Upper lobe of left lung (tissue), 6 donors: Measurements from ENCODE around the gene ITPK1. TPM values are rescaled to one million over a fixed set of nuclear protein-coding genes. Genes with fewer than 3 reads are reported as not detected.

Experiments
- ATAC-seq, 2 donors: fragments of 200-7000 bp; cut with Tn5 transposase; one replicate each; pipeline ENCODE4 v1.9.1; 2022; ENCODE audit warnings: mild to moderate bottlenecking in 2 of 2, moderate library complexity in 2 of 2; ENCODE audit not compliant: low FRiP score in 2 of 2
- DNase-seq, 2 donors: peaks; one replicate each; pipeline ENCODE4 v3.0.0-alpha.2; 2019 to 2020
- H3K27ac ChIP-seq, 4 donors: fragments of 200-600 bp; sonication (generic); one replicate each; pipeline ENCODE4 v1.5.1; 2016 to 2019
- H3K27me3 ChIP-seq, 4 donors: fragments of 200-600 bp; sonication (generic); one replicate each; pipeline ENCODE4 v1.5.1; 2017 to 2019
- H3K36me3 ChIP-seq, 4 donors: fragments of 200-600 bp; sonication (generic); one replicate each; pipeline ENCODE4 v1.5.1; 2016 to 2019
- H3K4me1 ChIP-seq, 4 donors: fragments of 200-600 bp; sonication (generic); one replicate each; pipeline ENCODE4 v1.5.1; 2018 to 2019
- H3K4me3 ChIP-seq, 4 donors: fragments of 200-600 bp; sonication (generic); one replicate each; pipeline ENCODE4 v1.5.1; 2017 to 2019; ENCODE audit warnings: mild to moderate bottlenecking in 2 of 4, moderate library complexity in 1 of 4
- H3K9me3 ChIP-seq, 4 donors: fragments of 200-600 bp; sonication (generic); one replicate each; pipeline ENCODE4 v1.5.1; 2018 to 2019
- CTCF ChIP-seq, 6 experiments: fragments of 450-650 bp in 4 of 6; fragments of 200-600 bp in 2 of 6; sonication (generic) in 2 of 6; IDR thresholded peaks; one replicate each; pipeline ENCODE4 v1.5.1; 2016 to 2019; ENCODE audit warnings: antibody characterized with exemption in 6 of 6
- EP300 ChIP-seq, 4 donors: sonication (generic); formaldehyde crosslinking; IDR thresholded peaks; one replicate each; pipeline ENCODE4 v1.5.1; 2017; ENCODE audit warnings: antibody characterized with exemption in 4 of 4, control low read depth in 2 of 4
- POLR2A ChIP-seq, 4 donors: fragments of 450-650 bp; IDR thresholded peaks; one replicate each; pipeline ENCODE4 v1.5.1; 2016 to 2017; ENCODE audit warnings: antibody characterized with exemption in 4 of 4, mild to moderate bottlenecking in 2 of 4
- POLR2AphosphoS5 ChIP-seq, 2 donors: sonication (generic); formaldehyde crosslinking; IDR thresholded peaks; one replicate each; pipeline ENCODE4 v1.5.1; 2017; ENCODE audit warnings: antibody characterized with exemption in 2 of 2
- WGBS, 2 donors: methylation state at CpG; one replicate each; pipeline ENCODE4 v1.1.5; 2017 to 2018; 5-methylcytosine and 5-hydroxymethylcytosine counted together
- total RNA-seq, 6 donors: library from RNA; depleted of rRNA in 4 of 6; stranded (reverse); fragments of >200 nt in 4 of 6; gene quantifications; one replicate each; pipeline versions ENCODE4 v1.1.0 to v1.2.1, GENCODE V29; 2016 to 2021
- donor health status: DM: no; HTN: no; CAD: no; lungs with moderate emphysema.
- donor health status: DM: no; HTN: yes; CAD: no; lungs with severe emphysema.

ITPK1 gene
- total RNA-seq, 6 donors from 2014 or later = 41.9 to 128 (median 86.1) TPM

GRCh38 chr14:92971601-92972180 is 144.0 kb downstream of the ITPK1 start:
- no peak for DNase-seq
- no peak overlapping the region for H3K27ac ChIP-seq
- no peaks in the 10 kb centered on the region for H3K36me3 ChIP-seq
- no peaks in the 10 kb centered on the region for H3K27me3 ChIP-seq
- TF ChIP-seq EP300 (IDR thresholded peaks at IDR 0.05) (no peak), POLR2A (IDR thresholded peaks at IDR 0.05) (no peak), CTCF (IDR thresholded peaks at IDR 0.05) (no peak), POLR2AphosphoS5 (IDR thresholded peaks at IDR 0.05) (no peak)
- no peak overlapping the region for H3K4me3 ChIP-seq
- WGBS, 2 donors = 96 to 100% methylated on average over 7 to 16 of the region's 16 CpGs
- peaks cover 0 to 10% (median 10%) of the 10 kb centered on the region in 4 donors for H3K9me3 ChIP-seq
- peaks cover 0 to 10% (median 0%) of the 10 kb centered on the region in 4 donors for H3K4me1 ChIP-seq
- no peak for ATAC-seq

GRCh38 chr14:92970271-92970670 is 145.5 kb downstream of the ITPK1 start:
- Histone ChIP-seq H3K36me3 (no peaks in the 10 kb centered on the region), H3K27me3 (no peaks in the 10 kb centered on the region), H3K9me3 (no peaks in the 10 kb centered on the region), H3K4me1 (peaks cover 0 to 10% (median under 1%) of the 10 kb centered on the region in 4 donors), H3K4me3 (no peak overlapping the region), H3K27ac (no peak overlapping the region)
- ATAC-seq (no peak), DNase-seq (peak in 1 of 2 donors; percentile 30)
- 89 to 96% methylated on average over 9 to 12 of the region's 12 CpGs for WGBS, 2 donors
- TF ChIP-seq POLR2A (IDR thresholded peaks at IDR 0.05) (no peak), POLR2AphosphoS5 (IDR thresholded peaks at IDR 0.05) (no peak), EP300 (IDR thresholded peaks at IDR 0.05) (no peak), CTCF (IDR thresholded peaks at IDR 0.05) (no peak)

- Histone ChIP-seq H3K4me3 (no peak overlapping the region), H3K27me3 (no peaks in the 10 kb centered on the region), H3K9me3 (no peaks in the 10 kb centered on the region), H3K36me3 (no peaks in the 10 kb centered on the region), H3K4me1 (peaks cover 2 to 10% (median 3%) of the 10 kb centered on the region in 4 donors), H3K27ac (no peak overlapping the region)
- ATAC-seq (no peak), DNase-seq (no peak)
- WGBS, 2 donors = 82 to 84% methylated on average over 10 to 12 of the region's 12 CpGs
- no peak for TF ChIP-seq POLR2AphosphoS5 (IDR thresholded peaks at IDR 0.05)
- TF ChIP-seq CTCF (IDR thresholded peaks at IDR 0.05) = no peak
- TF ChIP-seq EP300 (IDR thresholded peaks at IDR 0.05) = no peak
- TF ChIP-seq POLR2A (IDR thresholded peaks at IDR 0.05) = no peak
Measured at GRCh38 chr14:92969871-92970270, 145.9 kb downstream of the ITPK1 start.

- DNase-seq (peak in 1 of 2 donors; percentile 32), ATAC-seq (no peak)
- no peaks in the 10 kb centered on the region for H3K36me3 ChIP-seq
- H3K9me3 ChIP-seq = no peaks in the 10 kb centered on the region
- peaks cover 4 to 10% (median 8%) of the 10 kb centered on the region in 4 donors for H3K4me1 ChIP-seq
- no peak overlapping the region for H3K4me3 ChIP-seq
- H3K27me3 ChIP-seq = no peaks in the 10 kb centered on the region
- WGBS, 2 donors = 90 to 99% methylated on average over 3 to 10 of the region's 10 CpGs
- TF ChIP-seq EP300 (IDR thresholded peaks at IDR 0.05) (no peak), POLR2AphosphoS5 (IDR thresholded peaks at IDR 0.05) (no peak), POLR2A (IDR thresholded peaks at IDR 0.05) (no peak), CTCF (IDR thresholded peaks at IDR 0.05) (no peak)
- no peak overlapping the region for H3K27ac ChIP-seq
Measured at GRCh38 chr14:92969430-92969829, 146.3 kb downstream of the ITPK1 start.
